Glutamatergic neuron (in vitro differentiated cells): ENCODE data around the gene TNS3. TPM values are rescaled to one million over a fixed set of nuclear protein-coding genes. Genes with fewer than 3 reads are reported as not detected.

Source experiments
- DNase-seq: peaks from one replicate; pipeline ENCODE4 v3.0.0; 2022
- H3K27ac Mint-ChIP-seq: one replicate; pipeline ENCODE4 v1.8.0; 2020; ENCODE audit warnings: mild to moderate bottlenecking, mixed read lengths, inconsistent platforms; ENCODE audit not compliant: unreplicated experiment
- H3K27me3 Mint-ChIP-seq: one replicate; pipeline ENCODE4 v1.8.0; 2020; ENCODE audit warnings: mild to moderate bottlenecking, moderate library complexity, mixed read lengths, inconsistent platforms; ENCODE audit not compliant: unreplicated experiment
- H3K36me3 Mint-ChIP-seq: one replicate; pipeline ENCODE4 v1.8.0; 2020; ENCODE audit warnings: mild to moderate bottlenecking, mixed read lengths, inconsistent platforms; ENCODE audit not compliant: unreplicated experiment
- H3K4me1 Mint-ChIP-seq: one replicate; pipeline ENCODE4 v1.8.0; 2020; ENCODE audit warnings: mild to moderate bottlenecking, low read depth, mixed read lengths, inconsistent platforms; ENCODE audit not compliant: unreplicated experiment
- H3K4me3 Mint-ChIP-seq: one replicate; pipeline ENCODE4 v1.8.0; 2020; ENCODE audit warnings: mild to moderate bottlenecking, mixed read lengths, inconsistent platforms; ENCODE audit not compliant: unreplicated experiment
- H3K9me3 Mint-ChIP-seq: one replicate; pipeline ENCODE4 v1.8.0; 2020; ENCODE audit warnings: mild to moderate bottlenecking, moderate library complexity, mixed read lengths, inconsistent platforms; ENCODE audit not compliant: unreplicated experiment
- CTCF ChIP-seq: fragments of 200-600 bp; sonication (generic); IDR thresholded peaks from one replicate; pipeline ENCODE4 v1.5.0; 2021; ENCODE audit not compliant: partially characterized antibody, unreplicated experiment
- total RNA-seq: library from RNA; stranded (reverse); fragmentation: NEBNext Ultra II Directional; extraction: Animal tissue kit (Norgen Biotek cat#: 25700); gene quantifications from one replicate; pipeline ENCODE4 v1.2.1, GENCODE V29; 2021; ENCODE audit not compliant: unreplicated experiment

The TNS3 gene
- total RNA-seq, 1 donor from 2014 or later, result 3.8 TPM

DNA sequence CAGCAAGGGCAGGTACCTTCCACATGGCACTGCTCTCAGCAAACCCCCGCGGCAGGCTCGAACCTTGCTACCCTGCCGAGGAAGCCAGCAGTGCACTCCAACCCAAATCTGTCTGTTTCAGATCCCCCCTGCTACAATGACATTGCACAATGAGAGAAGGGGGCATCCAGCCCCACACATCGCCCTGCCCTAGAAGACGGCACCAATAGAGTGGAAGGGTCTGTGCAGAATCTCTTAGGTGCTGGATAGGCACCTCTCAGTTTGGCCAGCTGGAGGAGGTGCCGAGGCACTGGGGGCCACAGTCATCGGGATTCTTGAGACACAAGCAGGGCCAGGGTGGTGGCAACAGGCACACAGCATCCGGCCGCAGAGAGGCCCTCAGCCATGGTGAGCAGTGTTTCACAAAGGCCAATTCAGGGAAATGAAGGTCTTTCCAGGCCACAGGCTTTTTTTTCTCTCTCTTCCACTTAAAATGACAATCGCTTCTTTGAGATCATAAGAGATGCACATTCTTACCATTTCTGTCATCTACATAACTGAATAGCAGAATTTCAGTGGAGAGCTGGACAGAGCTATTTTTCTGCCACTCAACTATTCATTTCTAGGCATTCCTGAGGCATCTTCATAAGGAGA is 281.3 kb downstream of the TNS3 start:
- no peak overlapping the region for H3K4me3 Mint-ChIP-seq
- DNase-seq, result no peak
- TF ChIP-seq CTCF, result no peak
- no peaks in the 10 kb centered on the region for H3K36me3 Mint-ChIP-seq
- no peak overlapping the region for H3K27ac Mint-ChIP-seq
- H3K4me1 Mint-ChIP-seq, result no peaks in the 10 kb centered on the region
- H3K27me3 Mint-ChIP-seq, result peaks cover 2% of the 10 kb centered on the region
- no peaks in the 10 kb centered on the region for H3K9me3 Mint-ChIP-seq

DNA sequence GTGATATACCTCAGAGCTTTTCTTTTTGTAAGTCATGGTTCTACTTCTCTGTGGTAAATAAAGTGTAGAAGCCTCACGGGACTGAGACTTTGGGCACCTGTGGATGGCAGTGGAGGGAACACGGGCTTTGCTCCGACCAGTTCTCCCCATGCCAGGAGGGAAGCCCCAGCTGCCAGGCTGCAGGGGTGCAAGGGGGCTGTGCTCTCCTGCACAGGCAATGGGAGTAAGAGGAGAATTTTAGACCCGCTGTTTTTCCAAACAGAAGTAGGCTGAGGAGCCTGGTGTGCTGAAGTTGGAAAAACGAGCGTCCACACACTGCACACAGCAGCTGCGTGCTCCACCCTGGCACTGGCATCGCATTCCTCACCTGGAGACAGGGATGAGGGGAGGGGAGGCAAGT is 282.4 kb downstream of the TNS3 start:
- no peak for DNase-seq
- H3K4me3 Mint-ChIP-seq, result no peak overlapping the region

DNA sequence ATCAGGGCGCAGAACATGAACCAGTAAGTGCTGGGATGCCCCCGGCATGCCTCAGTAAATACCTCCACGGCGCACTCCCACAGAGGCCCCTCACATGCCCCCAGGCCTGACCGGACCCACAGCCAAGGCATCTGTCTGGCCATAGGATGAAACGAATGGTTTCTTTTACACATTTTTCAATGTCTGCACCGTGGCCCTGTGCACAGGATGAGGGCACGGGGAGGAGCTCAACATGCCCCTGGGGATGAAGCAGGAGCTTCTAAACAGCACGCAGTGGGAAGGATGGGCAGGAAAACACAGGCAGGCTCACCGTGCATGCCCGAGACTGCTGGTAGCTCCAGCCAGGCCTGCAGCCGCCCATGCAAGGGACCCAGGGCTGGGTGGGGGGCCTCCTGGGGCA is 283.3 kb downstream of the TNS3 start:
- Mint-ChIP-seq H3K9me3 (no peaks in the 10 kb centered on the region), H3K27ac (no peak overlapping the region), H3K36me3 (no peaks in the 10 kb centered on the region), H3K4me1 (no peaks in the 10 kb centered on the region), H3K27me3 (no peaks in the 10 kb centered on the region), H3K4me3 (no peak overlapping the region)
- no peak for DNase-seq
- TF ChIP-seq CTCF, result no peak

More for the DNA sequence above, 282.4 kb downstream of the TNS3 start:
- TF ChIP-seq CTCF, result no peak
- Mint-ChIP-seq H3K4me1 (no peaks in the 10 kb centered on the region), H3K9me3 (no peaks in the 10 kb centered on the region), H3K27ac (no peak overlapping the region), H3K36me3 (no peaks in the 10 kb centered on the region), H3K27me3 (peaks cover 2% of the 10 kb centered on the region)

DNA sequence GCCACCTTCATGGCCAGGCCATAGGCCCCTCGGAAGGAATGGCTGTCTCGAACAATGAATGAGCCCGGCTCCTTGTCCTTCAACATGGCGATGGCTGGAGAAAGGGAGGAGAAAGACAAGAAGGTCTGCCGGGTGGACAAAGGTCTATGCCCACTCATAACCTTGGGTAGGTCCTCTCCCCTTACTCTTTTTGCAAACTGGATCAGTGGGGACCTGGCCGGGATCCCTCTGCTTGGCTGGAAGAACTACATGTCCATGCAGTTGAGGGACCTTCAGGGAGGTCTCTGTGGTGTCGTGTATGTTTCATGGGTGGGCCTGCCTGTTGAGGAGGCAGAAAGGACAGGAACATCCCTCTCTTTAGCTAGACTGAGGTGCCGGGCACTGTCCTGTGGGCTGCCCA is 284.8 kb downstream of the TNS3 start:
- no peak for TF ChIP-seq CTCF
- no peak for DNase-seq
- Mint-ChIP-seq H3K27ac (no peak overlapping the region), H3K4me3 (no peak overlapping the region), H3K4me1 (no peaks in the 10 kb centered on the region), H3K36me3 (no peaks in the 10 kb centered on the region), H3K9me3 (no peaks in the 10 kb centered on the region), H3K27me3 (no peaks in the 10 kb centered on the region)

DNA sequence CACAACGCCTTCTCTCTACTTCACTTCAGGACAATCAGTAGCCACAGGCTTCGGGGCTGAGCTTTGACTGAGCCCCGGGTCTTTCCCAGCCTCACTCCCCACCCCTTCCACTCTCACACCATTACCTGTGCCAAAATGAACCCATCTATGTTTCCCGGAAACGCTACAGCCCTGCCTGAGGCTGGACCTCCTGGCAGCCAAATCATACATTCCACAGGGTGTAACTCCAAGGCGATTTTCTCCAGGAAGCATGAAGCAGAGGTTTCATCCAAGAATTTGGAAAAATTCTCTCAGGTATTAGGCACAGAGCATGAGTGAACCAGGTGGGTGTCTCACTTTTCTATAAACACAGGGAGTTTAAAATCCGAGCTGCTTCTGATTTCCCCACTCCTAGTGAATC is 286.3 kb downstream of the TNS3 start:
- H3K9me3 Mint-ChIP-seq, result no peaks in the 10 kb centered on the region
- H3K4me1 Mint-ChIP-seq, result no peaks in the 10 kb centered on the region
- no peaks in the 10 kb centered on the region for H3K27me3 Mint-ChIP-seq
- no peak for TF ChIP-seq CTCF
- no peak overlapping the region for H3K4me3 Mint-ChIP-seq
- DNase-seq, result no peak
- no peak overlapping the region for H3K27ac Mint-ChIP-seq
- no peaks in the 10 kb centered on the region for H3K36me3 Mint-ChIP-seq
